ENCODE results near the gene RAB44. TPM values are rescaled to one million over a fixed set of nuclear protein-coding genes. Genes with fewer than 3 reads are reported as not detected.

RAB44 gene
- total and polyA plus RNA-seq, 2 of the 4 experiments (the other 2 are of a cell fraction), result 0.03 TPM; not detected in 1

DNA sequence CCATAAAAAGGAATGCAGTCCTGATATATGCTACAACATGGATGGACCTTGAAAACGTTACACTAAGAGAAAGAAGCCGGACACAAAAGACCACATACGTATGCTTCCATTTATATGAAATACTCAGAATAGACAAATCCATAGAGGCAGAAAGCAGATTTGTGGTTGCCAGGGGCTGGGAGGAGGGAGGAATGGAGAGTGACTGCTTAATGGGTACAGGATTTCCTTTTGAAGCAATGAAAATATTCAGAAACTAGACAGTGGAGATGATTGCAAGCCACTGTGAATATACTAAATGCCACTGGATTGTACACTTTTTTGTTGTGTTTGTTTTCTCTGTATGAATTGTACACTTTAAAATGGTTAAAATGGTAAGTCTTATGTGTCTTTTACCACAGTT lies 48.5 kb upstream of the RAB44 start:
- Histone ChIP-seq H3K27ac (ENCODE audit: insufficient read depth, low read length) (no peak overlapping the region), H2BK5ac (ENCODE audit: low read depth, low read length, poor library complexity, severe bottlenecking) (no peak overlapping the region), H3K36me3 (ENCODE audit: control insufficient read depth, insufficient read depth, low read length) (no peaks in the 10 kb centered on the region), H2AFZ (replicated peaks; ENCODE audit: low read length, poor library complexity) (no peak overlapping the region), H3K23ac (ENCODE audit: low read depth, low read length) (no peak overlapping the region), H2BK15ac (ENCODE audit: low read depth, low read length) (no peak overlapping the region), H4K8ac (ENCODE audit: low read depth in 2 of 2, low read length in 2 of 2) (no peak overlapping the region), H3K56ac (ENCODE audit: extremely low read depth, insufficient read depth, low read length) (no peak overlapping the region), H3K4me2 (ENCODE audit: low read depth, low read length) (no peak overlapping the region), H3K14ac (replicated peaks; ENCODE audit: low read depth, low read length) (no peak overlapping the region), H2AK9ac (replicated peaks; ENCODE audit: low read depth, low read length, poor library complexity) (no peak overlapping the region), H3K4me1 (ENCODE audit: control insufficient read depth, insufficient read depth, low read length) (peaks cover 7% of the 10 kb centered on the region), H2BK20ac (ENCODE audit: low read depth, low read length) (no peak overlapping the region), H2BK120ac (ENCODE audit: low read depth, low read length) (no peak overlapping the region), H4K91ac (ENCODE audit: insufficient read depth, low read depth, low read length) (no peak overlapping the region), H3K18ac (ENCODE audit: low read depth, low read length) (no peak overlapping the region), H4K20me1 (ENCODE audit: insufficient read depth, low read length) (no peaks in the 10 kb centered on the region), H3K4ac (ENCODE audit: low read depth, low read length) (no peak overlapping the region), H2AK5ac (ENCODE audit: low read depth, low read length) (no peak overlapping the region), H3K79me1 (ENCODE audit: low read depth in 1 of 2, low read length in 2 of 2) (peaks cover 0 to 1% of the 10 kb centered on the region in 2 experiments; a peak in 1 of 4 replicates), H3K4me3 (ENCODE audit: insufficient read depth, low read depth, low read length) (no peak overlapping the region), H3K27me3 (ENCODE audit: control insufficient read depth, insufficient read depth, low read length) (peaks cover 4% of the 10 kb centered on the region; the same call in 1 of the 2 replicates), H3K9ac (ENCODE audit: low read depth, low read length) (no peak overlapping the region), H4K5ac (ENCODE audit: low read depth, low read length) (no peak overlapping the region), H3K9me3 (ENCODE audit: control insufficient read depth, insufficient read depth, low read length) (no peaks in the 10 kb centered on the region), H3K9me1 (ENCODE audit: insufficient read depth, low read length) (peaks cover 5% of the 10 kb centered on the region)
- WGBS, 2 experiments (ENCODE audit: extremely low coverage in 2 of 2, insufficient read length in 1 of 2), result no CpG with 5 or more reads among the region's 3 CpGs
- DNase-seq (no peak), ATAC-seq (ENCODE audit: low read depth) (no peak)
- ChIA-PET POLR2A (ENCODE audit: unreplicated experiment) (no interaction called here), CTCF (no interaction called here)
- dilution Hi-C loops (cut with HindIII; ENCODE audit: low sequenced_read_pairs, unreplicated experiment) (no loop called here), in situ Hi-C loops (cut with MboI; ENCODE audit: low sequenced_read_pairs) (no loop called here), intact Hi-C loops (cut with micrococcal nuclease) (no loop called here)
- TF ChIP-seq FOS (IDR thresholded peaks at IDR 0.05; ENCODE audit: low read depth, low read length), result no peak
- no peak for TF ChIP-seq RFX5 (IDR thresholded peaks at IDR 0.05; ENCODE audit: low read depth, low read length)
- no peak for TF ChIP-seq MAZ (IDR thresholded peaks at IDR 0.05; ENCODE audit: borderline replicate concordance, low read depth, low read length)
- TF ChIP-seq NFE2L2 (IDR thresholded peaks at IDR 0.05; ENCODE audit: low read depth, low read length), result no peak
- no peak for TF ChIP-seq POLR2A (IDR thresholded peaks at IDR 0.05; ENCODE audit: low read depth, low read length)
- no TSS peak for BruUV-seq (replicated peaks)

Data from IMR-90 (cell line).